HG03558 (cell line): ENCODE results near the gene ZNF184.

Source experiments
- ATAC-seq: cut with Tn5 transposase; IDR thresholded peaks from one replicate; pipeline ENCODE4 v1.9.1; 2021; ENCODE audit warnings: moderate number of reproducible peaks; ENCODE audit not compliant: unreplicated experiment; ENCODE audit errors: extremely low read depth

The ZNF184 gene

GRCh38 chr6:27479319-27480182, 6.6 kb upstream of the ZNF184 start:
- ATAC-seq = peak; percentile 49

DNA sequence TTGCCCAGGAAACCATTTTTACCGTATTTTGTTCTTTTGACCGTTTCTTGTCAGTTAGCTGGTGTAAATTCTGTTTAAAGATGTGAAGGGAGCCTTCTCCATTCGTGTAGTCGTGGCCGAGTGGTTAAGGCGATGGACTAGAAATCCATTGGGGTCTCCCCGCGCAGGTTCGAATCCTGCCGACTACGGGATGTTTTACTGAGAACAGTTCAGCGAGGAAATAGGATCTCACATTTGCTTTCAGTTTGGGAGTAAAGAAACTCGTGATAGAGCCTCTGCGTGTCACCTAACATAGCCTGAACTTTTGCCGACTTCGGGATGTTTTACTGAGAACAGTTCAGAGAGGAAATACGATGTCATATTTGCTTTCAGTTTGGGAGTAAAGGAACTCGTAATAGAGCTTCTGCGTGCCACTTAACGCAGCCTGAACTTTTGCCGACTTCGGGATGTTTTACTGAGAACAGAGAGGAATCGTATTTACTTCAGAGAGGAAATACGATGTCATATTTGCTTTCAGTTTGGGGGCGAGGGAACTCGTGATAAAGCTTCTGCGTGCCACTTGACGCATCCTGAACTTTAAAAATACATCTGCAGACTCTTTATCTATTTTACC, 5.9 kb upstream of the ZNF184 start:
- peak; percentile 39 for ATAC-seq

- ATAC-seq = no peak
Measured at GRCh38 chr6:27478141-27478705, 5.3 kb upstream of the ZNF184 start.

DNA sequence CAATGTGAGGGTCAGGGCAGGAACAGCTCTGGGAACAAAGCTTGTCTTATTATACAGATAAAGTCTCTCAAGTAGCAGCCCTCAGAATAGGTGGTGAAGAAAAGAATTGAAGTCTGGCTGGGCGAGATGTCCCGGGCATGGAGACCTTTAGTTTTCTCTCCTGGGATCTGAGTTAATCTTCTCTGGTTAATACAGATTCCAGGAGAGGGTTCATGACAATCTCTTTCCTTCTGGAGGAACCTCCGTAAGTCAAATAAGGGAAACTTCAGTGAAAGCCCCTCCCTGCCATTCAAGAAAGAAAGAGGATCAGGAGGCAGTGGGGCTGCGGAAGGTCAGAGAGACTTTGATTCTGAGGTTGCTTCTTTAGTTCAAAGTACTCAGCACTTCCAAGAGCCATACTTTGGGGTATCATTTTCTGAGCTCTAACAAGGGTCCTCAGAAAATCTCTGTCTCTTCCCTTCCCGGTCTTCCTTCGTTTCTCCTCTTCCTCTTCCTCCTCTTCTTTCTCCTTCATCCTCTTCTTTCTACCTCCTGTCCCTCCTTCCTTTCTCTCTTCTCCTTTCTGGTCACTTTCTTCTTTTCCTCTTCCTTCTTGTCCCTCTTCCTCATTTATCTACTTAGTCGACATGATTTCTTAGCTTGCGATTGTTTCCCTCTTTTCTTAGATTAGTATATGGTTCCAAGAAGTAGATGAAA, 4.6 kb upstream of the ZNF184 start:
- no peak for ATAC-seq

DNA sequence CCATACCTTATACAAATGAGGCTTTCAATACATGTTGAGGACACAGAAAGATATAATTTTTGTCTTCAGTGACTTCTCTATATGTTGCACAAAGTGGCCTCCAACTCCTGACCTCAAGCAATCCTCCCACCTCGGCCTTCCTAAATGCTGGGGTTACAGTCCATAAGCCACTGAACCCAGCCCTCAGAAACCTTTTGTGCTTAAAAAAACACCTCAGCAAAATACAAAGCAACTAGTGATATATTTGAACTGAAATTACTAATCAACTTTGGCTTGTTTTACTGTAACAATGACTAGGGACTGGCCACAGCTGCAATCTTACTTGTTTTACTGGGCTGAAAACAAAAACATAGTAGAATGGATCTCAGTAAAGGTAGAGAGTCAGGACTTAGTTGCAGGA, 3.2 kb upstream of the ZNF184 start:
- no peak for ATAC-seq

- no peak for ATAC-seq
Measured at GRCh38 chr6:27474672-27475071, 1.8 kb upstream of the ZNF184 start.

DNA sequence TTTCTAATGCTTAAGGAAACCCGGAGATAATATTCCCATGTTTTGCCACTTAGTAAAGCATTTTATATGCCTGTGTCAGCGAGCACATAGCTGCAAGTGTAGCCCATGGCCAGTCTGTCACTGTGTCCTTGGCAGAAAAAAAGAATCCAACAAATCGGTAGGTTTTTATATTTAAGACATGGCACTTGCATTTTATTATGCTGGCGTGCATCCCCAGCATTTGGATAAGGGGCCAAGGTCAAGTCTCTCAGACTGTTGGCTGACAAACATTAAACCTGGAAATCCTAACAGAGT, 1.2 kb upstream of the ZNF184 start:
- ATAC-seq = no peak

DNA sequence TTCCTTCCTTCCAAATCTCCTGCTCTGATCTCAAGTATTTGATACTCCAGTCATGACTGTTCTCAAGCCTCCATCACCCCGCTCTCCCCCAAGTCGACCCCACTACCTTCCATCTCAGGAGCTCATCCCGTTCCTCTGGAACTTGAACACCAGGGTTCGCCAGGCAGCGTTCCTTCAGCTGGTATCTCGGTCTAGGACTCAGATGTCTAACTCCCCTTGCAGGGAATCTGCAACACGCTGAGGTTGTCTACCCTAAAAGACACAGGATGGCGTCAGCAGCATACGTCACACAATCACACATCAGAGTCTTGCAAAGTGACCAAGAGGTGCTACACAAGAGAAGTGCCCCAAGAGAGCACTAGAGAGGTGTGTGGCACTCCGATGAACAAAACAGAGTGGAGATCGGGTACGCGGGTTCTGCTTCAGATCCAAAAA, 706 bp downstream of the ZNF184 start:
- peak; percentile 23 for ATAC-seq

GRCh38 chr6:27471365-27472115, 1.4 kb downstream of the ZNF184 start:
- no peak for ATAC-seq

- no peak for ATAC-seq
Measured at GRCh38 chr6:27470023-27470422, 2.9 kb downstream of the ZNF184 start.

DNA sequence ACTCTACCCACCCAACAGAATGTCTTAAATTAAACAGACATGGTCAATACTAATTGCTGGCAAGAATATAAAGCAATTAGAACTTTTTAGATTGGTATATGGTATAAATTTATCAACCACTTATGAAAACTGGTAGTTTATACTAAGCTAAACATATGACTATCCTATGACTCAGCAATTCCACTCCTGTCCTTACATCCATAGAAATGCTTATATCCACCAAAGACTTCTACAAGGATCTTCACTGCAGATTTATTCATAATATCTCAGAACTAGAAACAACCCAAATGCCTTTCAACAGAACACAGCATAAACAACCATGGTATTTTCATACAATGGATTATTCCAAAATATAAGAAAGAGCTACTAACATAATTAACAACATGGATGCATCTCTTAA, 4.6 kb downstream of the ZNF184 start:
- no peak for ATAC-seq

- ATAC-seq = no peak
Measured at GRCh38 chr6:27452496-27452897, 20.4 kb downstream of the ZNF184 start.

- no peak for ATAC-seq
Measured at GRCh38 chr6:27451660-27452390, 21.1 kb downstream of the ZNF184 start.

GRCh38 chr6:27448456-27448855, 24.4 kb downstream of the ZNF184 start:
- no peak for ATAC-seq

- no peak for ATAC-seq
Measured at GRCh38 chr6:27442932-27443331, 30.0 kb downstream of the ZNF184 start.

DNA sequence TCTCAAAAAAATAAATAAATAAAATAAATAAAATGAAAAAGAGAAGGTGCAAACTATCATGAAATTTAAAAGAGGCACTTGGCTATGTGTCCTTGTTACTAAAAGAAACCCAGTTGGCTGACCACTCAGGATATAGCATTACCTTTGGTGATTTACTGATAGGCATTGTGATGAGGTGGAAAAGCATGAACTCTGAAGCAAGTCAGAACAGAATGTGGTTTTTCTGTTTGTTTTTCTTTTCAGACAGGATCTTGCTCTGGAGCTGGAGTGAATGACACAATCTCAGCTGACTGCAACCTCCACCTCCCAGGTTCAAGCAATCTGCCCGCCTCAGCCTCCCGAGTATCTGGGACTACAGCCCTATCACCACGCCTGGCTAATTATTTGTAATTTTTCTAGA, 31.9 kb downstream of the ZNF184 start:
- no peak for ATAC-seq

GRCh38 chr6:27439371-27439770, 33.5 kb downstream of the ZNF184 start:
- no peak for ATAC-seq

GRCh38 chr6:27433714-27434113, 39.2 kb downstream of the ZNF184 start:
- no peak for ATAC-seq

DNA sequence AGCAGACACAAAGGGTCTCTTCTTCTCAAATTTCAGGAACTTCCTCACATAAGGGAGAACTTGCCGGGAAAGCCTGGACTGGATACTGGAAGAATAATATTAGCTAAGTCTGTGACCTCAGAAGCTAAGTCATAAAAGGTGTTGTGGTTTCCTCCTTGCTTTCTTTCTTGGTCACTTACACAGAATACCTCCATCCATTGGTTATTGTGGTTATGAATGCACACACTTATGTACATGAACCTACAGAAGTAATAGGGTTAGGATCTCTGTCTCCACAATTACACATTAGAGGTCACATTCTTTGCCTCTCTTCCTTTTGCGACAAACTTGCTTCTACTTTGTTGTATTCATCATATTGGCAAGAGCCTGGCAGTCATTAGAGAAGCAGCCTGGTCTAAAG, 43.9 kb downstream of the ZNF184 start:
- no peak for ATAC-seq

- ATAC-seq = no peak
Measured at GRCh38 chr6:27428502-27428901, 44.4 kb downstream of the ZNF184 start.
